ENCODE data around the gene MYO1A.

Gene MYO1A

DNA sequence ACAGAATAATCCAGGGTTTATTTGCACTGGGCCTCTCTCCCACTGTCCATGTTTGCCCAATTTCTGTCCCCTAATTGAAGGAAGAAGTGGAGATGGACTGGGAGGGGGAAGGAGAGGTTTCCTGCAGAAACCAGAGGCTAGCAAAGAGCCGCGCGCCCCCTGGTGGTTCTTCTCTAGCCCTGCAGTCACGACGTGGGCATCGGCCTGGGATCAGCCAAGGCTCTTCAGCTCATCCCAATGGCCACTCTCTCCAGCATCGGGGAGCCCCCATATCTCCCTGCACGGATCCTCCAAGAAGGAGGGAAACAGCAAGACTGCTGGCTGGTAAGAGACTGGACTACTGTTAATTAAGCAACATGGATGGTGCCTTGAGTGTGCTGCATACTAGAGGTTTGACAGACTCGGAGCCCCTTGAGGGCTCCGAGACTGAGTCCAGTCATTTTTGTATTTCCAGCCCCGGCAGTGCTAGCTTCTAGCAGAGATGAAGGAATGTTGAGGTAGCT lies 62.3 kb downstream of the MYO1A start (continued):
- TF ChIP-seq ZNF280D (tag by site-specific recombination; IDR thresholded peaks at IDR 0.05) (no peak), ZNF354C (tag by site-specific recombination; IDR thresholded peaks at IDR 0.05; ENCODE audit: borderline replicate concordance, low read depth) (no peak), ZNF777 (tag by site-specific recombination; IDR thresholded peaks at IDR 0.05; ENCODE audit: borderline replicate concordance) (no peak), HIC1 (tag by site-specific recombination; IDR thresholded peaks at IDR 0.05) (no peak), ZNF350 (tag by site-specific recombination; IDR thresholded peaks at IDR 0.05) (no peak), ZNF560 (tag by site-specific recombination; IDR thresholded peaks at IDR 0.05; ENCODE audit: borderline replicate concordance) (no peak), ZNF830 (tag by site-specific recombination; IDR thresholded peaks at IDR 0.05; ENCODE audit: low read depth) (no peak), ZNF558 (tag by site-specific recombination; IDR thresholded peaks at IDR 0.05) (no peak), IKZF3 (tag by site-specific recombination; IDR thresholded peaks at IDR 0.05) (peak; percentile 50; the same call in 1 of the 2 replicates), ZNF423 (tag by site-specific recombination; IDR thresholded peaks at IDR 0.05) (no peak), PRDM1 (tag by site-specific recombination; IDR thresholded peaks at IDR 0.05) (no peak)
- TF ChIP-seq, protein P1, sequence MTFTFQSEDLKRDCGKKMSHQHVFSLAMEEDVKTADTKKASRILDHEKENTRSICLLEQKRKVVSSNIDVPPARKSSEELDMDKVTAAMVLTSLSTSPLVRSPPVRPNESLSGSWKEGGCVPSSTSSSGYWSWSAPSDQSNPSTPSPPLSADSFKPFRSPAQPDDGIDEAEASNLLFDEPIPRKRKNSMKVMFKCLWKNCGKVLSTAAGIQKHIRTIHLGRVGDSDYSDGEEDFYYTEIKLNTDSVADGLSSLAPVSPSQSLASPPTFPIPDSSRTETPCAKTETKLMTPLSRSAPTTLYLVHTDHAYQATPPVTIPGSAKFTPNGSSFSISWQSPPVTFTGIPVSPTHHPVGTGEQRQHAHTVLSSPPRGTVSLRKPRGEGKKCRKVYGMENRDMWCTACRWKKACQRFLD (tag by site-specific recombination; IDR thresholded peaks at IDR 0.05) = no peak
- TF ChIP-seq, protein P2, sequence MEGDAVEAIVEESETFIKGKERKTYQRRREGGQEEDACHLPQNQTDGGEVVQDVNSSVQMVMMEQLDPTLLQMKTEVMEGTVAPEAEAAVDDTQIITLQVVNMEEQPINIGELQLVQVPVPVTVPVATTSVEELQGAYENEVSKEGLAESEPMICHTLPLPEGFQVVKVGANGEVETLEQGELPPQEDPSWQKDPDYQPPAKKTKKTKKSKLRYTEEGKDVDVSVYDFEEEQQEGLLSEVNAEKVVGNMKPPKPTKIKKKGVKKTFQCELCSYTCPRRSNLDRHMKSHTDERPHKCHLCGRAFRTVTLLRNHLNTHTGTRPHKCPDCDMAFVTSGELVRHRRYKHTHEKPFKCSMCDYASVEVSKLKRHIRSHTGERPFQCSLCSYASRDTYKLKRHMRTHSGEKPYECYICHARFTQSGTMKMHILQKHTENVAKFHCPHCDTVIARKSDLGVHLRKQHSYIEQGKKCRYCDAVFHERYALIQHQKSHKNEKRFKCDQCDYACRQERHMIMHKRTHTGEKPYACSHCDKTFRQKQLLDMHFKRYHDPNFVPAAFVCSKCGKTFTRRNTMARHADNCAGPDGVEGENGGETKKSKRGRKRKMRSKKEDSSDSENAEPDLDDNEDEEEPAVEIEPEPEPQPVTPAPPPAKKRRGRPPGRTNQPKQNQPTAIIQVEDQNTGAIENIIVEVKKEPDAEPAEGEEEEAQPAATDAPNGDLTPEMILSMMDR (tag by site-specific recombination; IDR thresholded peaks at IDR 0.05) = peak; percentile 87

GRCh38 chr12:56987011-56987410 lies 62.9 kb downstream of the MYO1A start:
- H3K9me3 ChIP-seq (ENCODE audit: control insufficient read depth, insufficient read depth, low read depth, low read length) = no peaks in the 10 kb centered on the region
- H3K4me3 ChIP-seq (ENCODE audit: low read depth, low read length) = no peak overlapping the region
- no peaks in the 10 kb centered on the region for H3K4me1 ChIP-seq (ENCODE audit: control insufficient read depth, insufficient read depth, low read length)
- CTCF ChIA-PET = interaction anchor here (0.6 to 4.9 kb wide), 15 partner anchors 8 to 233 kb away, joined by 3 to 82 read pairs (median 7); partner anchors contain the start of genes HSD17B6, STAT6 and ZBTB39
- TF ChIP-seq ZNF394 (tag by site-specific recombination; IDR thresholded peaks at IDR 0.05; ENCODE audit: borderline replicate concordance) (no peak), ZNF660 (tag by site-specific recombination; IDR thresholded peaks at IDR 0.05) (no peak), ZNF302 (tag by site-specific recombination; IDR thresholded peaks at IDR 0.05; ENCODE audit: low read depth) (no peak), ZNF48 (tag by site-specific recombination; IDR thresholded peaks at IDR 0.05) (no peak), MEIS1 (CRISPR knock-in tag; IDR thresholded peaks at IDR 0.05; ENCODE audit: borderline replicate concordance) (no peak), ZNF561 (tag by site-specific recombination; IDR thresholded peaks at IDR 0.05; ENCODE audit: borderline replicate concordance) (no peak), ZNF416 (tag by site-specific recombination; IDR thresholded peaks at IDR 0.05) (no peak), ZBTB20 (tag by site-specific recombination; IDR thresholded peaks at IDR 0.05) (no peak), PRDM10 (tag by site-specific recombination; IDR thresholded peaks at IDR 0.05) (no peak)
- H3K27ac ChIP-seq (ENCODE audit: extremely low read depth, low read depth, low read length) = no peak overlapping the region
- H3K36me3 ChIP-seq (ENCODE audit: control insufficient read depth in 2 of 2, insufficient read depth in 1 of 2, low read length in 2 of 2) = no peaks in the 10 kb centered on the region
- POLR2A ChIA-PET = interaction anchor here (1.2 to 1.6 kb wide), 2 partner anchors 13 to 299 kb away, joined by 3 read pairs; partner anchors contain the start of gene PTGES3

All from HEK293 (cell line).